NCI-H446 treated with DMSO at 0.1 percent for 48 hours (cell line): ENCODE measurements around the gene LAP3.
"Not testable (repeated sequence)": the region's sequence is repeated elsewhere in the genome, so short reads cannot be mapped to it uniquely, and the experiment has no call there.

Experiments
- DNase-seq: peaks from one replicate; lab custom pipeline; 2025; lab: John Stamatoyannopoulos, UW

Gene LAP3

DNA sequence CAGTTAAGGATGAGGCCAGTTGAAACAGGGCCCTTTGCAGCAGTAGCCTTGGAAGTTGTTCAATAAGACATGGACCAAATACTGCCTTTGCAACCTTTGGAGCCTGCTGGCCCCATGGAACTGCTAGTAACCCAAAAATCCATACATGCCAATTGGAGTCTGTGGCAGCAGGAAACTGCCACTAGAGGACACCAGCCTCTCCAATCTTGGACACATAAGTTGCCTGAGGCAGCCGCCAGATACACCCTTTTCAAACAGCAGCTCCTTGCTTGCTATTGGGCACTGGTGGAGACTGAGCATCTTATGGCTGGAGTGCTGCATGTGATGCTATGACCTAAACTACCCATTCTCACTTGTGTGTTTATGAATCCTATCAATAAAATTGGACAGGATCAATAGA, 14.8 kb upstream of the LAP3 start:
- peak; percentile 31 for DNase-seq

DNA sequence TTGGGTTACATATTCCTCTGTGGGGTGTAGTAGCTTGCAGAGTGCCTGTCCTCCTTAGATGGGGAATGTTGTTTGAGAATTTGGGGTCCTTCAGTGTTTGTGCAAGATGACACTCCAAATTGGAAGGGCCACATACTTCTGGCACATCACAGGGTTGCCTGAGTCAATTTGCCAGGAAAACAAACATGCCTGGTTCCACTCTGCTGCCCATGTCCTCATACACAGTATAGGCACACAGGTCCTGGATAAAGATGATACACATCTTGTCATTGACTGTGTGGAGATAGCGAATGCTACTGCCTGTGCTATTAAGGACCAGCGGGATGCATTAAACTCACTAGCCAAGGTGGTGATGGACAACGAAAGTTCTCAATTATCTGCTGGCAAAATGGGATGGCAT, 11.2 kb upstream of the LAP3 start:
- no peak for DNase-seq

DNA sequence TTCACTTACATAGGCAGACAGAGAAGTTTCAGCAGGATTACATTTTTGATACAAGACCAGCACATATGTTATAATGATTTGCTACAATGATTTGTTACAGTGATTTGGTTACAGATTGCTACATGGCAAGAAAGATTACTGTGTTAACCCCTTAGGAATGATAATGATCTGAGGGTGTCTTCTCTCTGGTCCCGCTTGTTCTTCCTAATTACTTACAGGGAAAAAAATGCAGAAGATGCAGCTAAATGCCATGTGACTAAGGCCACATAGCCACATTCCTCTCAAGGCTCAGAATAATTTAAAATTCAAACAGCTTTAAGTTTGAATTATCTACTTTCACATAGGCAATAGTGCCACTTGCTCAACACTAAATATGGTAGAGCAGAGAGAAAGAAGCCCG, 9.7 kb upstream of the LAP3 start:
- no peak for DNase-seq

DNA sequence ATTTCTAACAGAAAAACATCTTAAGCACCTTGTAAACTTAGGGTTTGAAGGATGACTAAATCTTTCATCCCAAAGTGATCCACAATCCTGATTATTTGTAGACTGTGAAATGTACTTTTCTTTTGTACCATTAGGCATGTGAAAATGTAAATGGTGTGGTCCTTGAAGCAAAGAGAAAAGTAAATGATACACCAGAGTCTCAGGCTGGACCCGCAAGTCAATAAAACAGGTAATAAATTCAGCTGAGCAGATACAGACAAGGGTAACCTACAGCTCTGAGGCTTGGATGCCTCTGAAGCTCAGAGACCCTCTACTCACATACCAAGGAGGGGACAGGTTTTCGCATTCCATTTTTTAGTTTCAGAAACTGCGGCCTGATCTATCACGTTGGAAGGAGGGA, 2.8 kb upstream of the LAP3 start:
- DNase-seq: no peak

DNA sequence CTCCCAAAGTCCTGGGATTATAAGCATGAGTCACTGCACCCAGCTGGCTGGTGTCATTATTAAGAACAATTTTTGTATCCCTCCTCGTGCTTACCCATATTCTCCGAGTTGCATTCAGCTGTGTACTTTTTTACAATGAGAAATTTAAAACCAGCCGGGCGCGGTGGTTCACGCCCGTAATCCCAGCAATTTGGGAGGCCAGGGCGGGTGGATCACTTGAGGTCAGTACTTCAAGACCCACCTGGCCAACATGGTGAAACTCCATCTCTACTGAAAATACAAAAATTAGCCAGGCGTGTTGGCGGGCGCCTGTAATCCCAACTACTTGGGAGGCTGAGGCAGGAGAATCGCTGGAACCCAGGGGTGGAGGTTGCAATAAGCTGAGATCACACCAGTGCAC, 1.8 kb upstream of the LAP3 start:
- DNase-seq: not testable (repeated sequence)

DNA sequence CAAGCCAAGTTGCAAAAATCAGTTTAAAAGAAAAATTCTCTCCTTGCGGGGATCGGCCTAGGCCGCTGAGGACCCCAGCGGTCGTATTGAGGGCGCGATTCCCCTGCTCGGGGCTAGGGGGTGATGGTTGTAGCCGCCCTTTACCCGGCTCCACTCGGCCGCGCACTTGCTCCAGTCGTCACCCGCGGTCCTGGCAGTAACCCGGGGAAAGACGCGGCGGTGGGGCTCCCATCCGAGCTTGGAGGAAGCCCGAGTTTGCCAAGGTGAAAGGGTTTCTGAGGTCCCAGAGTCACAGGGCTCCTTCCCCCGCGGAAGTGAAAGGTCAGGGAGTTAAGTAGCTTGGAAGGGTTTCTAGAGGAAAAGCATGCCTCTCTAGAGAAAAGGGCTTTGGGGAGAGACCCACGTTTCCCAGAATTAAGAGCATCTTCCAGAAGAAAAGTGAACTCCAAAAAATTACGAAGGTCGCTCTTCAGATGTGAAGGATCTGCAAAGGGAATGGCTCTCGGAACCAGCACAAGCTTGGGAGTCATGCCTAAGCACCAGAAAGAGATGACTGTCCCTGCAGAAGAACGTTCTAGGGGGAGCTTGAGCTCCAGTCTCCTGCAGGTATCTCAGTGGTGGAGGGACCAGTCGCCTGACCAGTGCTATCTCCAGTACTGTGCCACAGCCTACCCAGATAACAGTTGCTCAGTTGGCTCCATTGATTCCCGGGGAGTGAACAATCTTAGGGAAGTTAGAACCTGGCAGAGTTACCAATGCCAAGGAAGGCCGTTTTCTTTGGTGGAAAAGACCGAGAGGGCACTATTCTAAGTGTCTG, 875 bp downstream of the LAP3 start:
- no peak for DNase-seq

DNA sequence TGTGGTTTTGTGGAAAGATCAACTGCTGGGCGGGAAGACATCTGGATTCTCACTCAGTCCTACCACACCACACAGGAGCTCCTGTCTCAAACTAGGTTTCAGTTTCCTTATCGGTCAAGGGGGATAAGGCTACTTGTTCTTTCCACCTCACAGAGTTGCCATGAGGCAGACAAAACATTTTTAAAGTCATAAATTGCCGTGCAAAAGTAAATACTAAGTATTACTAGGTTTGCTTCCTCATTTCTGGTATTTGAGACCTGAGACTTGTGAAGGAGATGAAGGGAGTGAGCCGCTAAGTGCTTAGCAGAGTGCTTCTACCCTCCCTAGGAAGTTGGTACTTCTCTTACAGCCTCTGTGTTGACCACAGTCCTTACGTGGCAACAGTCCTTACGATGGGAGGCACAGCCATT, 1.5 kb downstream of the LAP3 start:
- no peak for DNase-seq

DNA sequence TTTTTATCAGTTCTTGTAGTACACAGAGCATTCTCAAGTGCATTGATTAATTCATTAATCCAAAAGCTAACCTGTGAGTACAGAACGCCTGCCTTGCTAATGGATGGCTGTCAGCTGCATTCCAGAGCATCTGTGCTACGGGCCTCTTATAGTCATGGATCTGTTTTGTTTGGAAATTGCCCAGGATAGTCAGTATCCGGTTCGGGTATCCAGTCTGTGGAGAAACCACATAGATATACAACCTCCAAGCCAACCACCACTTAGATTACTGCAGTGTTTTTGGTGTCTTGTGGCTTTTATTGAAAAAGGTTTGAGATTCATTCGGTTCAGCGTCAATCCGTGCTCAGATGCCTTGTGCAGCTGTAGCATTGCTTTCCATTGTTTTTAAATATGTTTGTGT, 4.0 kb downstream of the LAP3 start:
- DNase-seq: no peak

DNA sequence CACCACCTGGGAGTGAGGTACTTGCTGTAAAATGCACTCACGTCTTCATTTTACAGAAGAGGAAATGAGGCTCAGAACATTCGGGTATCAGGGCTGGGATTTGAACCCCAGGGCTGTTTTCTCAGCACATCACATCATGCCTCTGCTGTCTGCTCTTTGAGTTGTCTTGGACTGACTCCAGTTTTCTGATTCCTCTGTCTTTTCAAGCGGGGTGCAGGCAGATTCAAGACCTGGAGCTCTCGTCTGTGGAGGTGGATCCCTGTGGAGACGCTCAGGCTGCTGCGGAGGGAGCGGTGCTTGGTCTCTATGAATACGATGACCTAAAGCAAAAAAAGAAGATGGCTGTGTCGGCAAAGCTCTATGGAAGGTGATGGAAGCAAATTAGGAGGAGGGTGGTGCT, 6.3 kb downstream of the LAP3 start:
- DNase-seq: peak; percentile 60

DNA sequence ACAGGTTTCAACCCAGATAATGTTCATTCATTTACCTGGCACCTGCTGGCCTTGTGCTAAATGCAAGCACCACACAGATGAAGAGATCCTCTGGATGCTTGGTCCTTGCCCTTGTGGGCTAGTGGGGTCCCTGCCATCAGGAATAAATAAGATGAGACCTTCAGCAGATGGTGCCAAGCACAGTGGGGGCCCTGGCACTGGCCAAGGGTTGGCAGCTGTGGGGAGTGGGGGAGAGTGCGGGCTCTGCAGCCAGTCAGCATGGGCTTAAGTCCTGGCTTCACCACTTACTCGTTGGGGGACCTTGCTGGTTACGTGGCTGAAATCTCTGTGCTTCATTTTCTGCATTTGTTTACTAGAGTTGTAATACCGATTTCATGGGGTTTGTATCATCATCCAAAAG, 6.9 kb downstream of the LAP3 start:
- DNase-seq: peak; percentile 61

DNA sequence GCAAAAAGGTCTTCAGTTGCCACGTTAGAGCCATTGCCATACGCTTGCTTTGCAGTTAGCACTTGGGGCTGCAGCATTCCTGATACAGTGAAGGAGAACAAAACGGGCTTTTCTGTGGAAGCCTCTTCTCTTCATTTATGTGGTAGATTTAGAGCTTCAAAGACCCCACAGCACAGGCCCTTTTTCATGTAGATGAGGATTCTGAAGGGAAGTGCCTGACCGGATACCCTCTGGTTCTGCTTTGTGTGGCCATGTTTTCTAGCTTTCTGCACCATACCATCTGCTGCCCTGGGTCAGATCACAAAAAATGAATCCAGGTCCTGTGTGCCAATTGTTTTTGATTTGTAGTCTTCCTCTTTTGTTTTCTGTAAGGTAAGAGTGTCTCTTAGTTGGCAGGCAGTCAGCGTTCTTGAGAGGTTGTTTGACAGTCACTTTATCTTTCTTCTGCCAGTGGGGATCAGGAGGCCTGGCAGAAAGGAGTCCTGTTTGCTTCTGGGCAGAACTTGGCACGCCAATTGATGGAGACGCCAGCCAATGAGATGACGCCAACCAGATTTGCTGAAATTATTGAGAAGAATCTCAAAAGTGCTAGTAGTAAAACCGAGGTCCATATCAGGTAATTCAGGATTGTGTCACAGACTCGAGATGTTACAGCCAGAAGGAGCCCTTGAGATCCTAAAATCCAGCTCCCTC, 7.7 kb downstream of the LAP3 start:
- DNase-seq: peak; percentile 78

DNA sequence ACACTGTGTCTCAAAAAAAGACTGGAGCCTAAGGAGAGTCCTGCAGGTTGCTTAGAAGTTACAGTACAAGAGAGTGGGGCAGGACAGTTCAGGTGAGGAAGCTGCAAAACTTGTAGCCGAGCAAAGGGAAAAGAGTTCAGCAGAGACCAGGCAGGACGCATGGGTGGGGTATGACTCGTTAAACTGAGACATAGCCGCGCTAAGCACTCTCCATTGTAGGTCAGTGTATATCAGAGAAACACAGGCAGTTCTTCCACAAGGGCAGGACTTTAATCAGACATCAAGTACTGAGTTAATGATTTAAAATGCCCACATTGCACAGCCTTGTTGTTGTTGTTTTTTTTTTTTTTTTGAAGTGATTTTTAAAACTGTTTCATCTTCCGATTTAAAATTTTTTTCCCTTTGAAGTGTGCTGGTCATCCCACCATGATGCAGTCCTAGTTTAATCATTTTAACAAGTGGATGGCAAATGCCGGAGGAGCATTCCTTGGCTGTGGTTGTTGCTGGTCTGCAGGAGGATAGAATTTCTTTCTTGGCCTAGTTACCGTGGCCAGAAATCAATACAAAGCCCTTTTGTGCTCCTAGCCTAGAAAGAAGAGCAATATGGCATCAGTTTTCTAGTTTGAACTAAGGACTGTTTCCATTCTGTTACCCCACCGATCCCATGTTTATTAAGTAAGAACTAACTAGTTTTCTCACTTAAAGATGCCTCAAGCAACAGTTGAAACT, 10.3 kb downstream of the LAP3 start:
- DNase-seq: no peak

DNA sequence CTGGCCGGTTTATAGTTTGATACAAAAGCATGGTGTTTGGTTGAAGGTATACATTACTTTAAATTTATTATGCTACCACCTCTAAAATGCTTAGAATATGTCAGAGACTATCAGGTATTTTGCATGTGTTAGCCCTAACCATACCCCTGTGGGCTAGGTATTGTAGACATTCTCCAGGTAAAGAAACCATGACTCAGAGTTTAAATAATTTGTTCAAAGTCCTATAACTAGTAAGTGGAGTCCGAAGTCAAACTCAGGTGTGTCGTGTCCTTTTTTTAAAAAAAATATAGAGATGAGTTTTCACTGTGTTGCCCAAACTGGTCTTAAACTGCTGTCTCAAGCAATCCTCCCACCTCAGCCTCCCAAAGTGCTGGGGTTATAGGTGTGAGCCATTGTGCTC, 12.4 kb downstream of the LAP3 start:
- DNase-seq: no peak

DNA sequence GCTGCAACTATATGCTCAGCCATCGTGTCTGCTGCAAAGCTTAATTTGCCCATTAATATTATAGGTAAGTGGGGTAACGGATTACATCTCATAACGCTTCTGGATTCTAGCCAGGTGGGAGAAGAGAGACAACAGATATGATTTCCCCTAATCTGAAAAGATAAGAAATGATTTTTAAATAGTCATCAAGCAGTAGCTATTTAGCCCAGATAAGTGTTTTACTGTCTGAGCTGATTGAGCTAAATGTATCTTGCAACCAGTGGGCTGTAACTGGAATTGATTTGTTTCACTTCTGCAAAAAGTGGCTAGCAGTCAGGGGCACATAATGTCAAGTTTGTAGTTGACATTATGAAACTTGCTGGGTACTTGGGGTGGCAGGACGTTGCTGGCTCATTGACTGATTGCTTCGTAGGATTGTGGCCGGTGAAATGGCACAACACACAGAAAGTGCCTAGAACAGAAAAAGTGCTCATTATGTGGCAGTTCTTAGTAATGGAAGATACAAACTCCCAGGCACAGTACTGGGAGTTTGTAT, 18.5 kb downstream of the LAP3 start:
- DNase-seq: no peak

DNA sequence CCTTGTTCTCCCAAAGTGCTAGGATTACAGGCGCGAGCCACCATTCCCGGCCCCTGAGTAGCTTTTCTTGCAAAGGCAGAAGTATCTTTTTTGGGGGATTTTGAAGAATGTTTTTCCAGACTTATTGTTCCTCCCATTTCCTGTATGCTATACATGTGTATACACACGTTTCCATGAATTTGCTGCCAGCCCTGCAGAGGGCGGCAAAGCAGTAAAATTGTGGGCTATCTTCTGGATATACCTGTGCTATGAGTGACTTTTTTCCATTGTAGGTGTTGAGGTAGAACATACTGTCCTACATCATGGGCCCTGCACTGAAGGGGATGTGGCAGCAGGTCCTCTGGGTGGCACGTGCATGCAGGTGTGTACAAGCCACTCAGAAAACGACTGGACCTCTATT, 20.5 kb downstream of the LAP3 start:
- DNase-seq: no peak

DNA sequence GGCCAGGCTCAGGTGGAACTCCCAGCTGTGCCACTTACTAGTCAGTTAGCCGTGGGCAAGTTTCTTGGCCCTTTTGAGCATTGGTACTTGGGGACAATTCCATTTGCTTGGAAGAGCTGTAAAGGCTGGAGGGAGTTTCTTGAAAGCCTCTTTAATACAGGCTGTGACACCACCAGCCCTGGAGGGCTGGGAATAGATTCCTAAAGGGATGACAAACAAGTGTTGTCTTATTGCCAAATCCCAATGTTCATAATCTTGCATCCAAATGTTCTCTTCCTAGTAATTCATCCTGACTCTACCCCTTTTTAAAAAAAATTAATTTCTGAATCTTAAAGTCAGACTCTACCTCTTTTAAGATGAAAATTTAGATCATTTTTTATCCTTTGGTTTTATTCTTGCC, 22.8 kb downstream of the LAP3 start:
- DNase-seq: no peak

DNA sequence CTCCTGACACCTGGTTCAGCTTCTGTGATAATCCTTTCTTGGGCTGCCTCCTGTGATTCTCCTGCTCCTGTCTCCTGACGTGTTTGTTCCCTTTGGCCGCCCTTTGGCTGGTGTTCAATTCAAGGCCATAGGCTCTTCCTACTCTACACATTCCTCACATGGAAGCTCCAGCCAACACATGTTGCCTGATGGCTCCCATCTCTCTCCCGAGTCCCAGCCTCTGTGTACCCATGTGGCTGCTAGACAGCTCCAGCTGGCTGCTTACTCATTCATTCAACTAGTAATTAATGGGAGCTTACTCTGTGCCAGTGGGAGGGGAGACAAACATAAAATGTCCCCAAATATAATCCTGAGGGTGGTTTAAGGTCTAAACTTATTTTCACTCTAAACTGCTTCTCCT, 28.2 kb downstream of the LAP3 start:
- peak; percentile 12 for DNase-seq

DNA sequence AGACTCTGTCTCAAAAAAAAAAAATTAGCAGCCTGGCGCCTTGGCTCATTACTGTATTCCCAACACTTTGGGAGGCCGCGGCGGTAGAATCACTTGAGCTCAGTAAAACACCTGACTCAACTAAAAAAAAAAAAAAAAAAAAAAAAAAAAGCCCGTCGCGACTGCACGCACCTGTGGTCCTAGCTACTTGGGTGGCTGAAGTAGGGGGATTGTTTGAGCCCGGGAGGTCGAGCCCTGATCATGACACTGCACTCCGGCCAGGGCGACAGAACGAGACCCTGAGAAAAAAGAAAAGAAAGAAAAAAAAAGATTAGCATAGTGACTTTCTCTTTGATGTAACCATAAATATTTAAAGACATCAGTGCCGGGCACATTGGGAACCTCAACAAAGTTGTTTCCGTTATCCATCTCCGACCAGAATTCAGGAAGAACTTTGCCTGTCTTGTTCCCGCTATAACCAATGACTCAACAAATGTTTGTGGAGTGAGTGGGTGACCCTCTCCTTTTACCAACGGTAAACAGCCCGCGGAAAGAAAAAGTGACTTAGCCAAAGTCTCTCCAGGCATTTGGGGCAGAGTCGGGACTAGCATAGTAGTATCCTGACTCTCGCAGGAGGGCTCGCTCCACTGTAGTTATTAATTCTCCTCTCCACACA, 36.9 kb downstream of the LAP3 start:
- DNase-seq: no peak

DNA sequence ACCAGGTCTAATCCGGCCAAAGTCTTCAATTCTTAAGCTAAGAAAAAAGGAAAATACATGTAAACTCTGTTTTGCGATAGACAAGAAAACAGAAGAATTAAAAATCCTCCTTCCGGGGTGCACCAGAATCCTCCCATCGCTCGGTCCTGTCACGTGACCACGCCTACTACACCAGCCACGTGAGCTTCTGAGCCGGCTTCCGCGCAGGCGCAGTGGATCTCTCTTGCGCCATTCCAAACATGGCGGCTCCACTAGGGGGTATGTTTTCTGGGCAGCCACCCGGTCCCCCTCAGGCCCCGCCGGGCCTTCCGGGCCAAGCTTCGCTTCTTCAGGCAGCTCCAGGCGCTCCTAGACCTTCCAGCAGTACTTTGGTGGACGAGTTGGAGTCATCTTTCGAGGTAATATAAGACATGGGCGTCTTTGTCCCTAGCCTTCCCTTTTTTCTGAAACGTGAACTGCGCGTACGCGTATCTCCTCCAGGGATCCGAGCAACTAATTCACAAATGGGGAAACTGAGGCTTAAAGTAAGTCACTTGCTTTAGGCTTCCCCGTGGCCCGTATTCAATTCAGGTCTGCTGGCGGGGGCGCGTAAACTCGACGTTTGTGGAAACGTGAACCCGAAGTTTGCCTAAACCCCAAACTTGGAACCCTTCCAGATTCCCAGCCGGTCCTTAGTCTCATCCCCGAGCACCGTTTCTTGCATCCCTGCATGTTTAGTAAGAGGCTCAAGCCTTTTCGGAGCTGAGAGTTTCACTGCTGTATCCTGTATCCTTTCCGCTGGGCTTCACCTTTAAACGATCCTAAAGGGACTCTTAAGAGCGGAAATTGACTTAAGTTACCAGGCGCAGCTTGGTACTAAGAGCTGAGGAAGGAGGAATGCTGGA, 37.7 kb downstream of the LAP3 start, which contains the start of gene MED28:
Gene MED28, plus strand, starts transcription at position 226 of the 884 bp plus-strand sequence. Its CDS starts 14 bp downstream, at position 240.
- DNase-seq: peak; percentile 62

DNA sequence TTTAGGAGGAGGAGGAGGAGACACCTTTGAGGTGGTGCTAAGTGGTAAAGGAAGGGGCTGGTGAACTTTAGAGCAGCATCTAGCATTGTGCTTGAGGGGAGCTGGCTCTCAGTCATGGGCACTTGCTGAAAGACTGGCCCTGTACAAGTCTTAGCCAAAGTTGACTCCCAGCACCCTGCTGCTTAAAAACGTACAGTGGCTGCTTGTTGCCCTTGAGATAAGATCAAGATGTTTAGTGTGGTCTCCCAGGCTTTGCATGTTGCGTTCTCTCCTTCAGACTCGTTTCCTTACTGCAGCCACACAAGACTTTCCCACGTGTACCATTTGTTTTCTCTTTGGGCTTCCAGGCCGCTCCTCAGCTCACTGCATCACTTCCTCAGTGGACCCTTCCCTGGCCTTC, 39.3 kb downstream of the LAP3 start:
- DNase-seq: no peak

DNA sequence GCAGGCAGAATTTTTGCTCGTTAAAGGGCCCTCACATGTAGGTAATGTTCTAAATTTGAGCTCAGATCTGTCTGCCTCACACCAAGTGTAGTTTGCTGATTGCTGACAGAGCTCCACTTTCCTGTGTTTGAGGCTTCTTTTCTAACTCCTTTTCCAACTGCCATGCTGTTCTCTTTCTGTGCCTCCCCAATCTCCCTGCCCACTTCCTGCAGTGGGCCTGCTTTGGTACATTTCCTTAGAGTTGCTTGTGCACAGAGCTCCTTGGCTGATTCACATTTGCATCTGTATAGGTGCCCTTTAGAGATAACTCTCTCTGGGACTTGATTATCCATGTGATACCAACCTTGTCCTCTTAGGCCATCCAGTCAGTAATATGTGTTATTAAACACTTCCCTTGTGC, 41.9 kb downstream of the LAP3 start:
- DNase-seq: no peak
